Keratinocyte (primary cell): ENCODE data around the gene TRIM26.
"Not testable (repeated sequence)": the region's sequence is repeated elsewhere in the genome, so short reads cannot be mapped to it uniquely, and the experiment has no call there.

Source experiments
- CTCF ChIP-seq, 3 experiments: IDR thresholded peaks in 1 of 3; conservative IDR thresholded peaks in 1 of 3; optimal IDR thresholded peaks in 1 of 3; 2 replicates in 2 of 3; 3 replicates in 1 of 3; pipeline versions ENCODE3 to v1.5.1; 2011; ENCODE audit warnings: low read length in 3 of 3, mild to moderate bottlenecking in 3 of 3, moderate library complexity in 2 of 3, control low read depth in 1 of 3, inconsistent platforms in 1 of 3; ENCODE audit not compliant: insufficient read depth in 2 of 3; ENCODE audit errors: extremely low read depth in 1 of 3
- EZH2 ChIP-seq: IDR thresholded peaks from one replicate; pipeline ENCODE4 v1.6.1; 2012; ENCODE audit warnings: inconsistent platforms, mild to moderate bottlenecking, low read length, moderate library complexity

GRCh38 chr6:30252417-30252816, 39.2 kb upstream of the TRIM26 start:
- TF ChIP-seq CTCF (optimal IDR thresholded peaks at IDR 0.05 in 1 of 3, IDR thresholded peaks at IDR 0.05 in 1 of 3, conservative IDR thresholded peaks at IDR 0.05 in 1 of 3; ENCODE audit: extremely low read depth in 1 of 3, insufficient read depth in 2 of 3, low read length in 3 of 3); EZH2: not testable (repeated sequence)
